Endometrium (tissue), 2 donors: Measurements from ENCODE around the gene PDAP1.
"Not testable (repeated sequence)": the region's sequence is repeated elsewhere in the genome, so short reads cannot be mapped to it uniquely, and the experiment has no call there.

ENCODE experiments used
- FAIRE-seq: peaks from 2 replicates; lab custom pipeline; 2012; peaks lifted over from hg19 to GRCh38; lab: Jason Lieb, UNC
- donor health status: control.
- donor health status: control.

PDAP1 gene, protein sequence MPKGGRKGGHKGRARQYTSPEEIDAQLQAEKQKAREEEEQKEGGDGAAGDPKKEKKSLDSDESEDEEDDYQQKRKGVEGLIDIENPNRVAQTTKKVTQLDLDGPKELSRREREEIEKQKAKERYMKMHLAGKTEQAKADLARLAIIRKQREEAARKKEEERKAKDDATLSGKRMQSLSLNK

DNA sequence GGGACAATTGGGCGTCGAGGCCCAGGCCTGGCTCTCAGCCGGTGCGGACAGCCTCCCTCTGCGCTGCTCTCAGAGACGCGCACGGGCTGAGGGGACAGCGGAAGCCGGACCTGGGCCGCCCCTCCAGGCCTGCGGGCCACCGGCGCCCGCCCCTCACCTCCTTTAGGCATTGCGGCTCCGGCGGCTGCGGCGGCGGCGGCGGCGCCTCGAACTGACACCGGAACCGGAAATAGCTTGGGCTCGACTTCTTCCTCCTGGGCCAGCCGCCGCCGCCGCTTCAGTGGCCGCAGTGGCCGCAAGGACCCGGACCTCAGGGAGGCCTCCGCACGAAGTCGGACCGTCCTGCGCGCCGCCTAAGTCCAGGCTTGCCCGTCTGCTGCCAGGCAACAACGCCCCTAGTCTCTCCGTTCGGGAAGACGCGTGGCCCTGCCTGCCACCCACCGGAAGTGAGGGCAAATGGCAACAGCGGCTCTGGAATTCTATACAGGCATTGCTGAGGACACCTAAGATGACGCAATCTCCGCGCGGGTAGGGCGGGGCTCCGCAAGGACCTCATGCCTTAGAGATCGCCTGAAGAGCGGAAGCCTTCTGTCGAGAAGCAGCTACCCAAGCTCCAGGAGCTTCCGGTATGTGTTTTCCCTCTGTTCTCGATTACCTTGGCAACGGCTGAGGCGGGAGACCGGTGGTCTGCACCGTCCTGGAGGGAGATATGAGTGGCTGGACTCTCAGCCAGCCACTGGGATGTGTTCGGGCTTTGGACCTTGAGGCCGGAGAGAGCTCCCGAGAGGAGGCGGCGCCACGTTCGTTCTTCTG lies at the start of gene PDAP1, which contains the start of gene BUD31:
TSS of gene PDAP1 (minus strand) at position 219 of the 813 bp plus-strand sequence. CDS start at position 170, 49 bp downstream.
TSS of gene BUD31 (plus strand) at position 591 of the 813 bp plus-strand sequence. CDS start 2,124 bp downstream, outside the sequence.
- FAIRE-seq: no peak

GRCh38 chr7:99457650-99458493 lies 49.5 kb upstream of the PDAP1 start:
- no peak for FAIRE-seq

- FAIRE-seq: no peak
Observed at GRCh38 chr7:99457050-99457649, 48.8 kb upstream of the PDAP1 start.

- no peak for FAIRE-seq
Observed at GRCh38 chr7:99456288-99456687, 47.9 kb upstream of the PDAP1 start.

DNA sequence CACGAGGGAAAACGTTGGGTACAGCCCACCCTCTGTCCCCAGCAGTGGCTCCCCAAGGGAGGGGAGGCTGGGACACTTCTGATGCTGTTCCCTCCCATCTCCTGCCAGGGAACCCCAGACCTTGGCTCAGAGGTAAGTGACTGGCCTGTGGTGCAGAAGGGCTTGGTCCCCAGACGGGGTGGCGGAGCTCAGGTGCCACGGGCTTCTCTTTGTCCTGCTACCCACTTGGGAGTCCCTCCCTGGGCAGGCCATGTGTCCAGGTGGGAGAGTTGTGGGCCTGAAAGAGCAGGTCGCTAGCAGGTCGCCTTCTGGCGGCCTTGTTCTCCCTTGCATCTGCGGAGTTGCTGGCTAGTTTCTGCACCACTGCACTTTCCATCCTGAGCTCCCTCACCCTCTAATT lies 47.5 kb upstream of the PDAP1 start:
- no peak for FAIRE-seq

- no peak for FAIRE-seq
Observed at GRCh38 chr7:99453105-99453504, 44.7 kb upstream of the PDAP1 start.

DNA sequence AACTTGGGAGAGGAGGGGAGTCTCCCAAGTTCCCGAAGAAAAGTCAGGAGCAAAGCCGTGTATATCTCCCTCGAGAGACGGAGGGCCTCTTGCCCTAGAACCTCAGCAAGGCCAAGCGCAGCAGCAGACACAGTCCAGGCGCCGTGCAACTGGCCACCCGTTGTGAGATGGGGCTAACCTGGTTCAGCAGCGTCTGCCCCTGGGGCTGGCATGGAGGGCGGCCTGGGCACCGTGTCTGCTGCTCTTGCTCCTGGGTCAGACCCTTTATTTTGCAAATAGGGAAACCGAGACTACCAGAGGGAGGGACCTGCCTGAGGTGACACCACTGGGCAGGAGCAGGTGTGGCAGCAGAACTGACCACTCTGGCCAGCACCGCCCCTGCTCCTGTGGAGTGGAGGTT lies 44.1 kb upstream of the PDAP1 start:
- FAIRE-seq: no peak

GRCh38 chr7:99451936-99452335 lies 43.5 kb upstream of the PDAP1 start:
- no peak for FAIRE-seq

GRCh38 chr7:99449326-99449725 lies 40.9 kb upstream of the PDAP1 start:
- FAIRE-seq: no peak

DNA sequence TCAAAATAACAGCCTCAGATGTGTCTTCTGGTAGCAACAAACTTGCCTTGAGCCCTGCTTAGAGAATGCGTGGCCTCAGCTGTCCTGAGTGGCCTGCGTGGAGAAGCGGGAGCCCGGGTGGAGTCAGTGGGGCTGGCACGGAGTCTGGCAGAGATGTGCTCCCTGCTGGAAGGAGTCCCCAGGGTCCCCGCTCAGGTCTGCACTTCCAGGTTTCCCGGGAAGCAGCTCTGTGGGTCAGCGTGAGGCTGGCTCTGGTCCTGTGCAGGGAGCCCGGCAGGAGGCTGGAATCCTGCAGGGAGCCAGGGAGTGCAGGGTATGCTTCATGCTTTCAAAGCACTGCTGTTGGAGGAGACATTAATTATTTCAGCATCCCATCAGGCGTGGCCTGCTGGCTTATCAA lies 40.5 kb upstream of the PDAP1 start:
- FAIRE-seq: no peak

GRCh38 chr7:99447943-99448342 lies 39.5 kb upstream of the PDAP1 start:
- no peak for FAIRE-seq

DNA sequence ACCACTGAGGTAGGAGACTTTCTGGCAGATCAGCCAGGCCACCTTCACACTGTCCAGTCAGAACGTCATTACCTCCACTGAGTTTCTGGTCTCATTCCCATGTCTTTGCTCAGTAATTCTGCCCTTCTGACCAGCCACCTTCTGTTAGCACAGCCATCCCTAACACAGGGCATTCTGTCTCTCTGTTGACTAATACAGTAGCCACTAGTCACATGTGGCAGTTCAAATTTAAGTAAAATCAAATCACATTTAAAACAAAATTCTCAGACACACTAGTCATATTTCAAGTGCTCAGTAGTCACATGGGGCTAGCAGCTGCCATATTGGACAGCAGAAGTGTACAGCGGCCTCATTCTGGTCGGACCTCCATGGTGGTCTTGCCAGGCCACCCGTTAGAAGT lies 37.7 kb upstream of the PDAP1 start:
- FAIRE-seq: no peak

GRCh38 chr7:99440195-99440594 lies 31.8 kb upstream of the PDAP1 start:
- FAIRE-seq: no peak

GRCh38 chr7:99438573-99439480 lies 30.4 kb upstream of the PDAP1 start, which contains the start of the genes CPSF4 and PTCD1:
Gene CPSF4, plus strand, starts transcription at chr7:99438943. Its CDS starts 140 bp downstream, at chr7:99439083.
Gene PTCD1, minus strand, starts transcription at chr7:99438798. Its CDS starts 3,556 bp downstream, at chr7:99435242.
- no peak for FAIRE-seq

- FAIRE-seq: no peak
Observed at GRCh38 chr7:99437946-99438572, 29.7 kb upstream of the PDAP1 start.

GRCh38 chr7:99433158-99433557 lies 24.8 kb upstream of the PDAP1 start:
- no peak for FAIRE-seq

- not testable (repeated sequence) for FAIRE-seq
Observed at GRCh38 chr7:99431756-99432540, 23.6 kb upstream of the PDAP1 start.

DNA sequence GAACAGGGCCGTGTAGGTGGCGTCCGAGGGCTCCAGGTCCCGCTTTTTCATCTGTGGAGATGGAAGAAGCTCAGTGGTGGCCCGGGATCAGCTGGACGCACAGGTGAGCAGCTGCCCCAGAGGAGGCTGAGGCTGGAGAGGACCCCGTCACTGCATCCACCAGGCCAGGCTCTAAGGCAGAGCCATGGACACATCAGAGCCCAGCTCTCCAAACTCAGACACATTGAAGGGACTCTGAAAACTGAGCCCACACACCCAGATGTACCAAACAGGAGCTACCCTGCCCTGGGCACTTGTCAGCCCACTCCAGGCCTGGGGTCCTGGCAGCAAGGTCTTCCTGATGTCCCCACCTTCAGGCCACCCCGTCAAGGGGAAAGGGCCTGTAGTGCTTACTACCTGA lies 21.4 kb upstream of the PDAP1 start:
- FAIRE-seq: no peak

- no peak for FAIRE-seq
Observed at GRCh38 chr7:99428972-99429566, 20.7 kb upstream of the PDAP1 start.
